ENCODE results near the gene TMEM238L.
"Not testable (repeated sequence)": the region's sequence is repeated elsewhere in the genome, so short reads cannot be mapped to it uniquely, and the experiment has no call there.

The TMEM238L gene

GRCh38 chr17:10803830-10804475 is at the start of gene TMEM238L:
TSS of gene TMEM238L (minus strand) at chr17:10804099. CDS start at chr17:10803963, 136 bp downstream.
- peak; percentile 6 for DNase-seq

- not testable (repeated sequence) for DNase-seq
Observed at GRCh38 chr17:10846636-10847035, 42.7 kb upstream of the TMEM238L start.

- DNase-seq, result no peak
Observed at GRCh38 chr17:10845388-10845751, 41.5 kb upstream of the TMEM238L start.

- peak; percentile 85 for DNase-seq
Observed at GRCh38 chr17:10844621-10845387, 40.9 kb upstream of the TMEM238L start.

GRCh38 chr17:10843811-10844210 is 39.9 kb upstream of the TMEM238L start:
- DNase-seq, result peak; percentile 53

- DNase-seq, result no peak
Observed at GRCh38 chr17:10842658-10843057, 38.8 kb upstream of the TMEM238L start.

- DNase-seq, result no peak
Observed at GRCh38 chr17:10838682-10839081, 34.8 kb upstream of the TMEM238L start.

GRCh38 chr17:10837921-10838320 is 34.0 kb upstream of the TMEM238L start, which contains the start of gene PIRT:
TSS of gene PIRT (minus strand) at chr17:10838087. CDS start at chr17:10825645, 12,442 bp downstream.
- DNase-seq, result no peak

- no peak for DNase-seq
Observed at GRCh38 chr17:10836966-10837590, 33.2 kb upstream of the TMEM238L start.

GRCh38 chr17:10836145-10836544 is 32.2 kb upstream of the TMEM238L start:
- DNase-seq, result no peak

GRCh38 chr17:10831696-10832095 is 27.8 kb upstream of the TMEM238L start:
- DNase-seq, result no peak

- no peak for DNase-seq
Observed at GRCh38 chr17:10827898-10828552, 24.1 kb upstream of the TMEM238L start.

GRCh38 chr17:10824874-10825273 is 21.0 kb upstream of the TMEM238L start:
- DNase-seq, result no peak

- no peak for DNase-seq
Observed at GRCh38 chr17:10821770-10822169, 17.9 kb upstream of the TMEM238L start.

- DNase-seq, result no peak
Observed at GRCh38 chr17:10821054-10821453, 17.2 kb upstream of the TMEM238L start.

GRCh38 chr17:10815319-10815718 is 11.4 kb upstream of the TMEM238L start:
- DNase-seq, result no peak

- no peak for DNase-seq
Observed at GRCh38 chr17:10814075-10814474, 10.2 kb upstream of the TMEM238L start.

GRCh38 chr17:10812674-10813073 is 8.8 kb upstream of the TMEM238L start:
- DNase-seq, result peak; percentile 48

GRCh38 chr17:10809605-10810004 is 5.7 kb upstream of the TMEM238L start:
- no peak for DNase-seq

GRCh38 chr17:10807704-10808128 is 3.8 kb upstream of the TMEM238L start:
- DNase-seq, result no peak

GRCh38 chr17:10806545-10807262 is 2.8 kb upstream of the TMEM238L start:
- DNase-seq, result peak; percentile 16

GRCh38 chr17:10805911-10806310 is 2.0 kb upstream of the TMEM238L start:
- DNase-seq, result peak; percentile 2

- no peak for DNase-seq
Observed at GRCh38 chr17:10804546-10804945, 647 bp upstream of the TMEM238L start.

Data from right forelimb (tissue), 1 donor.